ENCODE data around the gene SFRP4. TPM values are rescaled to one million over a fixed set of nuclear protein-coding genes. Genes with fewer than 3 reads are reported as not detected.

The SFRP4 gene
- total RNA-seq, 1 experiment from 2014 or later: not detected

DNA sequence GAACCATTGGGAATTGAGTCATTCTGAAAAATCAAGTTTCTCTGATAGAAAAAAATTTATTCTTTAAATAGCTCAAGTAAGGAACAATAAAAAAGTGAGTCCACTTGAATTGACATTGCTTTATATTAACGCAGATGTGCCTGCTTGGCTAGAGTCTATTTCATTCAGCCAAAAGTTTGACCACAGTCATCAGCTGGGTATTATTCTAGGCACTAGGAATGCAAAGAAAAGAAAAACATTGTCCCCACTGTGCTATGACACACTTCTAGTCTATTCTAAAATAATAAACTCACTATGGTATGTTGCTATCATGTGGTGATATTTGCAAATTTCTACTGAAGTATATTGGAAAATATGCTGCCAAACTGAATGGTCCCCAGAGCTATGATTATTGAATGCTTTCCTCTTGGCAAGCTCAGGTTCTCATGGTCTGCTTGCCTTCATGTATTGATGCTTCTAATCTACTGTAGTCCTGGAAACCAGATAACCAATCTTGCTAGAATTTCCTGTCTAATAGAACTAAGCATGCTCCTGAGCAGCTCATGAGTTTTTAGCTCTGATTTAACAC is 8.3 kb downstream of the SFRP4 start:
- no peak overlapping the region for H4K8ac ChIP-seq (replicated peaks; ENCODE audit: insufficient read length, low read depth, low read length)
- no peak overlapping the region for H3K4me2 ChIP-seq (ENCODE audit: insufficient read depth, insufficient read length, low read length)
- H2BK20ac ChIP-seq (ENCODE audit: low read depth, low read length, poor library complexity, severe bottlenecking): no peak overlapping the region
- no peak overlapping the region for H2BK120ac ChIP-seq (ENCODE audit: low read depth, low read length, poor library complexity, severe bottlenecking)
- no peak for DNase-seq
- no peak overlapping the region for H3K14ac ChIP-seq (ENCODE audit: insufficient read depth, low read length)
- H3K4me3 Mint-ChIP-seq: no peak overlapping the region
- H2BK15ac ChIP-seq (ENCODE audit: low read depth, low read length): no peak overlapping the region
- H3K27ac ChIP-seq (ENCODE audit: insufficient read length, low read depth, low read length): no peak overlapping the region
- no peak overlapping the region for H2AK5ac ChIP-seq (ENCODE audit: insufficient read length, low read length)
- no CpG with 5 or more reads among the region's 1 CpG for WGBS (ENCODE audit: extremely low coverage, insufficient read length, low lambda C conversion rate)
- H2BK12ac ChIP-seq (ENCODE audit: insufficient read length, low read depth, low read length): no peak overlapping the region
- no peaks in the 10 kb centered on the region for H3K79me2 ChIP-seq (ENCODE audit: insufficient read depth, low read length)
- H3K4me1 Mint-ChIP-seq: no peaks in the 10 kb centered on the region
- no peaks in the 10 kb centered on the region for H3K27me3 ChIP-seq (ENCODE audit: insufficient read depth, low read length)
- no peak overlapping the region for H3K56ac ChIP-seq (ENCODE audit: insufficient read length, low read depth, low read length)
- H3K27me3 Mint-ChIP-seq (ENCODE audit: low read depth): peaks cover 4% of the 10 kb centered on the region
- H3T11ph ChIP-seq (ENCODE audit: low read length): no peak overlapping the region
- no peak overlapping the region for H3K27ac Mint-ChIP-seq
- H4K20me1 ChIP-seq (ENCODE audit: control insufficient read depth, insufficient read depth, insufficient read length): no peaks in the 10 kb centered on the region
- no peaks in the 10 kb centered on the region for H3K9me3 Mint-ChIP-seq
- no peak overlapping the region for H3K9ac ChIP-seq (ENCODE audit: extremely low read depth, insufficient read length, low read length)
- no peak overlapping the region for H4K91ac ChIP-seq (ENCODE audit: insufficient read length, low read depth, low read length)
- no peaks in the 10 kb centered on the region for H3K9me3 ChIP-seq (ENCODE audit: control insufficient read depth, low read depth, low read length)
- no peak overlapping the region for H3K23ac ChIP-seq (ENCODE audit: insufficient read length, low read depth, low read length)
- H3K23me2 ChIP-seq (ENCODE audit: insufficient read length, low read depth, low read length, poor library complexity, severe bottlenecking): no peaks in the 10 kb centered on the region
- H3K79me1 ChIP-seq (ENCODE audit: insufficient read depth, low read depth, low read length, poor library complexity, severe bottlenecking): no peaks in the 10 kb centered on the region
- H2AFZ ChIP-seq (ENCODE audit: low read length): no peak overlapping the region
- no peak overlapping the region for H4K5ac ChIP-seq (ENCODE audit: insufficient read length, low read depth, low read length)
- no peaks in the 10 kb centered on the region for H3K4me1 ChIP-seq (ENCODE audit: insufficient read depth, low read length)
- H3K4ac ChIP-seq (ENCODE audit: low read depth, low read length): no peak overlapping the region
- no peaks in the 10 kb centered on the region for H3K36me3 Mint-ChIP-seq (ENCODE audit: insufficient read depth in 1 of 3, low read depth in 3 of 3)
- TF ChIP-seq, protein P1, sequence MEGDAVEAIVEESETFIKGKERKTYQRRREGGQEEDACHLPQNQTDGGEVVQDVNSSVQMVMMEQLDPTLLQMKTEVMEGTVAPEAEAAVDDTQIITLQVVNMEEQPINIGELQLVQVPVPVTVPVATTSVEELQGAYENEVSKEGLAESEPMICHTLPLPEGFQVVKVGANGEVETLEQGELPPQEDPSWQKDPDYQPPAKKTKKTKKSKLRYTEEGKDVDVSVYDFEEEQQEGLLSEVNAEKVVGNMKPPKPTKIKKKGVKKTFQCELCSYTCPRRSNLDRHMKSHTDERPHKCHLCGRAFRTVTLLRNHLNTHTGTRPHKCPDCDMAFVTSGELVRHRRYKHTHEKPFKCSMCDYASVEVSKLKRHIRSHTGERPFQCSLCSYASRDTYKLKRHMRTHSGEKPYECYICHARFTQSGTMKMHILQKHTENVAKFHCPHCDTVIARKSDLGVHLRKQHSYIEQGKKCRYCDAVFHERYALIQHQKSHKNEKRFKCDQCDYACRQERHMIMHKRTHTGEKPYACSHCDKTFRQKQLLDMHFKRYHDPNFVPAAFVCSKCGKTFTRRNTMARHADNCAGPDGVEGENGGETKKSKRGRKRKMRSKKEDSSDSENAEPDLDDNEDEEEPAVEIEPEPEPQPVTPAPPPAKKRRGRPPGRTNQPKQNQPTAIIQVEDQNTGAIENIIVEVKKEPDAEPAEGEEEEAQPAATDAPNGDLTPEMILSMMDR (conservative IDR thresholded peaks at IDR 0.05): no peak
- no peak overlapping the region for H3K18ac ChIP-seq (ENCODE audit: insufficient read length, low read depth, low read length)
- no peak overlapping the region for H2BK5ac ChIP-seq (ENCODE audit: insufficient read length, low read length)
